ENCODE measurements around the gene ACOXL. TPM values are rescaled to one million over a fixed set of nuclear protein-coding genes. Genes with fewer than 3 reads are reported as not detected.

Gene ACOXL
- total and polyA plus RNA-seq, 2 of the 8 experiments (the other 6 are each of a cell fraction or from before 2014, with no cell fraction given): 11.4 to 20.6 TPM

- TF ChIP-seq ATF3 (IDR thresholded peaks at IDR 0.05; ENCODE audit: insufficient read depth, low read depth, low read length) (no peak), POLR2AphosphoS5 (IDR thresholded peaks at IDR 0.05; ENCODE audit: low read depth, low read length) (no peak)
Observed at GRCh38 chr2:111100765-111101162, 368.4 kb downstream of the ACOXL start (continued).
